ENCODE results near the gene DMRTB1. TPM values are rescaled to one million over a fixed set of nuclear protein-coding genes. Genes with fewer than 3 reads are reported as not detected.

The DMRTB1 gene
- total RNA-seq, 6 experiments from 2014 or later, result not detected

- 93% methylated on average over 5 of the region's 13 CpGs for WGBS (ENCODE audit: insufficient coverage, low coverage, low lambda C conversion rate, missing lambda C conversion rate)
- no peak for DNase-seq
- intact Hi-C loops (cut with DNase I), result no loop called here
- no peak for ATAC-seq
- no peak overlapping the region for H3K27ac ChIP-seq
- no peaks in the 10 kb centered on the region for H3K4me1 ChIP-seq
- no peaks in the 10 kb centered on the region for H3K9me3 ChIP-seq
- no peak overlapping the region for H3K4me3 ChIP-seq
- no peaks in the 10 kb centered on the region for H3K36me3 ChIP-seq
- H3K27me3 ChIP-seq, result no peaks in the 10 kb centered on the region
- TF ChIP-seq, protein P1, sequence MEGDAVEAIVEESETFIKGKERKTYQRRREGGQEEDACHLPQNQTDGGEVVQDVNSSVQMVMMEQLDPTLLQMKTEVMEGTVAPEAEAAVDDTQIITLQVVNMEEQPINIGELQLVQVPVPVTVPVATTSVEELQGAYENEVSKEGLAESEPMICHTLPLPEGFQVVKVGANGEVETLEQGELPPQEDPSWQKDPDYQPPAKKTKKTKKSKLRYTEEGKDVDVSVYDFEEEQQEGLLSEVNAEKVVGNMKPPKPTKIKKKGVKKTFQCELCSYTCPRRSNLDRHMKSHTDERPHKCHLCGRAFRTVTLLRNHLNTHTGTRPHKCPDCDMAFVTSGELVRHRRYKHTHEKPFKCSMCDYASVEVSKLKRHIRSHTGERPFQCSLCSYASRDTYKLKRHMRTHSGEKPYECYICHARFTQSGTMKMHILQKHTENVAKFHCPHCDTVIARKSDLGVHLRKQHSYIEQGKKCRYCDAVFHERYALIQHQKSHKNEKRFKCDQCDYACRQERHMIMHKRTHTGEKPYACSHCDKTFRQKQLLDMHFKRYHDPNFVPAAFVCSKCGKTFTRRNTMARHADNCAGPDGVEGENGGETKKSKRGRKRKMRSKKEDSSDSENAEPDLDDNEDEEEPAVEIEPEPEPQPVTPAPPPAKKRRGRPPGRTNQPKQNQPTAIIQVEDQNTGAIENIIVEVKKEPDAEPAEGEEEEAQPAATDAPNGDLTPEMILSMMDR (IDR thresholded peaks at IDR 0.05), result no peak
- TF ChIP-seq POLR2A (IDR thresholded peaks at IDR 0.05), result no peak
Measured at GRCh38 chr1:53507116-53507820, 48.1 kb downstream of the DMRTB1 start.

GRCh38 chr1:53508056-53508990 lies 49.1 kb downstream of the DMRTB1 start:
- no peaks in the 10 kb centered on the region for H3K36me3 ChIP-seq
- no peaks in the 10 kb centered on the region for H3K4me1 ChIP-seq
- H3K27me3 ChIP-seq, result no peaks in the 10 kb centered on the region
- H3K27ac ChIP-seq, result no peak overlapping the region
- H3K9me3 ChIP-seq, result no peaks in the 10 kb centered on the region
- no peak for DNase-seq
- ATAC-seq, result no peak
- H3K4me3 ChIP-seq, result no peak overlapping the region
- no peak for TF ChIP-seq POLR2A (IDR thresholded peaks at IDR 0.05)
- TF ChIP-seq, protein P1 (IDR thresholded peaks at IDR 0.05), result no peak
- intact Hi-C loops (cut with DNase I), result no loop called here
- WGBS (ENCODE audit: insufficient coverage, low coverage, low lambda C conversion rate, missing lambda C conversion rate), result 80% methylated on average over 1 of the region's 22 CpGs

GRCh38 chr1:53508991-53509666 lies 49.9 kb downstream of the DMRTB1 start:
- no peak overlapping the region for H3K27ac ChIP-seq
- no peaks in the 10 kb centered on the region for H3K27me3 ChIP-seq
- no peak for ATAC-seq
- H3K4me1 ChIP-seq, result no peaks in the 10 kb centered on the region
- no peak overlapping the region for H3K4me3 ChIP-seq
- intact Hi-C loops (cut with DNase I), result no loop called here
- DNase-seq, result no peak
- TF ChIP-seq, protein P1 (IDR thresholded peaks at IDR 0.05), result no peak
- 60% methylated on average over 5 of the region's 23 CpGs for WGBS (ENCODE audit: insufficient coverage, low coverage, low lambda C conversion rate, missing lambda C conversion rate)
- no peaks in the 10 kb centered on the region for H3K9me3 ChIP-seq
- H3K36me3 ChIP-seq, result no peaks in the 10 kb centered on the region

- intact Hi-C loops (cut with DNase I), result no loop called here
- no peak for TF ChIP-seq POLR2A (IDR thresholded peaks at IDR 0.05)
- TF ChIP-seq, protein P1 (IDR thresholded peaks at IDR 0.05), result no peak
- Histone ChIP-seq H3K27me3 (no peaks in the 10 kb centered on the region), H3K4me3 (no peak overlapping the region), H3K36me3 (no peaks in the 10 kb centered on the region), H3K4me1 (no peaks in the 10 kb centered on the region), H3K9me3 (no peaks in the 10 kb centered on the region), H3K27ac (no peak overlapping the region)
- WGBS (ENCODE audit: insufficient coverage, low coverage, low lambda C conversion rate, missing lambda C conversion rate), result 64% methylated on average over 6 of the region's 13 CpGs
- ATAC-seq, result no peak
- no peak for DNase-seq
Measured at GRCh38 chr1:53509775-53510174, 50.6 kb downstream of the DMRTB1 start.

Data from right lobe of liver (tissue), 6 donors.